Gastroesophageal sphincter (tissue), 3 donors: Measurements from ENCODE around the gene CHKA.

Experiments used
- CTCF ChIP-seq, 4 experiments: fragments of 200-600 bp in 2 of 4; fragments of 450-650 bp in 2 of 4; sonication (generic) in 1 of 4; IDR thresholded peaks; one replicate each; pipeline ENCODE4 v1.5.1; 2017 to 2019; ENCODE audit warnings: antibody characterized with exemption in 4 of 4, mild to moderate bottlenecking in 2 of 4, moderate library complexity in 2 of 4
- EP300 ChIP-seq: sonication (generic); formaldehyde crosslinking; IDR thresholded peaks from one replicate; pipeline ENCODE4 v1.6.1; 2017; ENCODE audit warnings: antibody characterized with exemption, mild to moderate bottlenecking
- POLR2A ChIP-seq, 2 donors: fragments of 450-650 bp; IDR thresholded peaks; one replicate each; pipeline ENCODE4 v1.6.1; 2017; ENCODE audit warnings: antibody characterized with exemption in 2 of 2, mild to moderate bottlenecking in 2 of 2, moderate library complexity in 1 of 2
- POLR2AphosphoS5 ChIP-seq: sonication (generic); formaldehyde crosslinking; IDR thresholded peaks from one replicate; pipeline ENCODE4 v1.6.1; 2017; ENCODE audit warnings: antibody characterized with exemption

- TF ChIP-seq CTCF (IDR thresholded peaks at IDR 0.05) (no peak), POLR2A (IDR thresholded peaks at IDR 0.05) (no peak), EP300 (no peak), POLR2AphosphoS5 (no peak)
Observed at GRCh38 chr11:68082481-68082880, 38.7 kb downstream of the CHKA start.
